AG04450 (cell line): ENCODE measurements around the gene RPS16. TPM values are rescaled to one million over a fixed set of nuclear protein-coding genes. Genes with fewer than 3 reads are reported as not detected.

Experiments used
- CTCF ChIA-PET: fragments of 300-600, 350-600 bp; formaldehyde crosslinking; extraction: SDS; loops from one replicate; lab custom pipeline; 2022; ENCODE audit warnings: antibody characterized with exemption, inconsistent platforms; lab: Charles Lee
- POLR2A ChIA-PET: fragments of 350-600 bp; formaldehyde crosslinking; extraction: SDS; loops from one replicate; lab custom pipeline; 2021; ENCODE audit warnings: antibody characterized with exemption, inconsistent platforms; lab: Yijun Ruan, JAX
- DNase-seq: peaks from one replicate; pipeline ENCODE4 v3.0.0-alpha.2; 2011; ENCODE audit warnings: low read depth, low spot score
- H3K27ac ChIP-seq: one replicate; pipeline ENCODE4 v1.5.1; 2012; ENCODE audit warnings: low read depth, low read length, control low read depth
- H3K27me3 ChIP-seq: one replicate; pipeline ENCODE4 v1.6.0; 2012; ENCODE audit warnings: low read length; ENCODE audit not compliant: control insufficient read depth, insufficient read depth
- H3K4me3 ChIP-seq: 2 replicates; pipeline ENCODE4 v1.5.1; 2011; ENCODE audit warnings: mild to moderate bottlenecking, low read depth, low read length, control low read depth
- H3K9me3 ChIP-seq: 2 replicates; pipeline ENCODE4 v1.5.1; 2012; ENCODE audit warnings: low read length; ENCODE audit not compliant: control insufficient read depth, insufficient read depth
- CTCF ChIP-seq: IDR thresholded peaks from 2 replicates; pipeline ENCODE4 v1.5.1; 2011; ENCODE audit warnings: low read depth, low read length, control low read depth, inconsistent platforms
- polyA minus RNA-seq: library from RNA; depleted of rRNA, polyadenylated mRNA; stranded (reverse); fragments of >200 nt; gene quantifications from 2 replicates; pipeline ENCODE4 v1.2.3, GENCODE V29; 2011; rRNA and poly(A)+ RNA removed
- polyA plus RNA-seq: library from polyadenylated mRNA; depleted of rRNA; stranded (reverse); fragments of >200 nt; gene quantifications from 2 replicates; pipeline ENCODE4 v1.2.3, GENCODE V29; 2011; rRNA removed

RPS16 gene
- polyA plus RNA-seq (1,488 and 2,094 TPM in 2 replicates), polyA minus RNA-seq (1,554 and 2,030 TPM in 2 replicates)

- peak; percentile 93 for DNase-seq
- CTCF ChIA-PET = interaction anchor here (0.7 to 1.8 kb wide), 8 partner anchors 17 to 98 kb away, joined by 3 to 10 read pairs (median 5); partner anchors contain the start of genes EID2B, PLEKHG2 and SAMD4B
- POLR2A ChIA-PET = interaction anchor here (0.6 to 1.9 kb wide), 26 partner anchors 10 to 986 kb away, joined by 3 to 44 read pairs (median 6); partner anchors contain the start of genes DLL3, DYRK1B, EID2 and EID2B
These were observed at the start of gene RPS16 for GRCh38 chr19:39435499-39436349. Gene RPS16 (minus strand): TSS chr19:39435949. CDS start chr19:39435895, 54 bp downstream.

GRCh38 chr19:39483141-39483540 lies 47.4 kb upstream of the RPS16 start:
- H3K9me3 ChIP-seq = no peaks in the 10 kb centered on the region; the same call in 1 of the 2 replicates
- POLR2A ChIA-PET = no interaction called here
- no peak overlapping the region for H3K27ac ChIP-seq
- no peak overlapping the region for H3K4me3 ChIP-seq
- no peaks in the 10 kb centered on the region for H3K27me3 ChIP-seq
- DNase-seq = no peak
- CTCF ChIA-PET = no interaction called here
- TF ChIP-seq CTCF = no peak

More at GRCh38 chr19:39435499-39436349, at the start of gene RPS16:
- H3K4me3 ChIP-seq = peak within 1 kb of the TSS; percentile 99
- H3K27ac ChIP-seq = peak within 1 kb of the TSS; percentile 77
- no peak for TF ChIP-seq CTCF
- H3K9me3 ChIP-seq = no peaks in the 10 kb centered on the region
- no peaks in the 10 kb centered on the region for H3K27me3 ChIP-seq

GRCh38 chr19:39481676-39482075 lies 45.9 kb upstream of the RPS16 start:
- ChIA-PET POLR2A (no interaction called here), CTCF (no interaction called here)
- peak overlapping the region; percentile 100 for H3K4me3 ChIP-seq
- no peak overlapping the region for H3K27ac ChIP-seq
- no peaks in the 10 kb centered on the region; the same call in 1 of the 2 replicates for H3K9me3 ChIP-seq
- TF ChIP-seq CTCF = no peak
- no peaks in the 10 kb centered on the region for H3K27me3 ChIP-seq
- DNase-seq = no peak

- Histone ChIP-seq H3K9me3 (no peaks in the 10 kb centered on the region; the same call in 1 of the 2 replicates), H3K27ac (peak overlapping the region; percentile 78), H3K4me3 (peak overlapping the region; percentile 100), H3K27me3 (no peaks in the 10 kb centered on the region)
- TF ChIP-seq CTCF = no peak
- ChIA-PET POLR2A (interaction anchor here (0.6 to 1.0 kb wide), 8 partner anchors 13 to 77 kb away, joined by 3 to 7 read pairs (median 3); partner anchors contain the start of gene RPS16), CTCF (interaction anchor here (1.0 to 1.2 kb wide), 3 partner anchors 22 to 41 kb away, joined by 4 read pairs; no protein-coding TSS in a partner anchor)
- DNase-seq = no peak
These were observed 45.4 kb upstream of the RPS16 start for GRCh38 chr19:39481229-39481545.
